Caki2 (cell line): ENCODE measurements around the gene DND1. TPM values are rescaled to one million over a fixed set of nuclear protein-coding genes. Genes with fewer than 3 reads are reported as not detected.
"Not testable (repeated sequence)": the region's sequence is repeated elsewhere in the genome, so short reads cannot be mapped to it uniquely, and the experiment has no call there.

ENCODE experiments used
- DNase-seq: peaks from one replicate; pipeline ENCODE4 v3.0.0-alpha.2; 2015; ENCODE audit warnings: low read depth
- in situ Hi-C: cut with HindIII; loops from 2 replicates; pipeline ENCODE4 v1.10.0; 2016; ENCODE audit warnings: low sequenced_read_pairs, low pct_unique_long_range_greater_than_20kb, mixed read lengths
- total RNA-seq: library from RNA; depleted of rRNA; stranded (reverse); fragments of >200 nt; shearing (Covaris generic); gene quantifications from 2 replicates; pipeline ENCODE4 v1.2.3, GENCODE V29; 2014; ENCODE audit warnings: low replicate concordance; rRNA removed

The DND1 gene
- total RNA-seq = not detected in 2 replicates

GRCh38 chr5:140673187-140673976, at the start of gene DND1:
TSS of gene DND1 (minus strand) at chr5:140673576. CDS start at chr5:140673542, 34 bp downstream.
- DNase-seq = no peak
- in situ Hi-C loops = no loop called here

GRCh38 chr5:140721395-140721794, 48.0 kb upstream of the DND1 start:
- DNase-seq, in situ Hi-C loops: not testable (repeated sequence)

- DNase-seq, in situ Hi-C loops: not testable (repeated sequence)
Measured at GRCh38 chr5:140720738-140721137, 47.4 kb upstream of the DND1 start.

GRCh38 chr5:140718266-140718592, 44.9 kb upstream of the DND1 start:
- DNase-seq = no peak

GRCh38 chr5:140716238-140716637, 42.9 kb upstream of the DND1 start:
- in situ Hi-C loops, DNase-seq: not testable (repeated sequence)

More at GRCh38 chr5:140718266-140718592, 44.9 kb upstream of the DND1 start:
- in situ Hi-C loops = no loop called here

GRCh38 chr5:140713562-140714094, 40.3 kb upstream of the DND1 start:
- DNase-seq = no peak
- in situ Hi-C loops = no loop called here

GRCh38 chr5:140711794-140712193, 38.4 kb upstream of the DND1 start:
- in situ Hi-C loops = no loop called here
- DNase-seq = no peak

- in situ Hi-C loops = no loop called here
- DNase-seq = peak; percentile 99
Measured at GRCh38 chr5:140710899-140711552, 37.6 kb upstream of the DND1 start.

- in situ Hi-C loops, DNase-seq: not testable (repeated sequence)
Measured at GRCh38 chr5:140708787-140709186, 35.4 kb upstream of the DND1 start.

- in situ Hi-C loops = no loop called here
- DNase-seq = no peak
Measured at GRCh38 chr5:140707812-140708211, 34.4 kb upstream of the DND1 start.

GRCh38 chr5:140700177-140701144, 27.1 kb upstream of the DND1 start, which contains the start of gene ZMAT2:
TSS of gene ZMAT2 (plus strand) at chr5:140700447. CDS start at chr5:140700461, 14 bp downstream.
- DNase-seq = peak; percentile 90
- in situ Hi-C loops = no loop called here

- no peak for DNase-seq
- in situ Hi-C loops = no loop called here
Measured at GRCh38 chr5:140696891-140697492, 23.6 kb upstream of the DND1 start.

GRCh38 chr5:140694276-140694675, 20.9 kb upstream of the DND1 start:
- in situ Hi-C loops = no loop called here
- no peak for DNase-seq

GRCh38 chr5:140690941-140691924, 17.9 kb upstream of the DND1 start, which contains the start of the genes HARS1 and HARS2:
TSS of gene HARS1 (minus strand) at chr5:140691370. CDS start at chr5:140691304, 66 bp downstream.
TSS of gene HARS2 (plus strand) at chr5:140691455. CDS start at chr5:140691649, 194 bp downstream.
- in situ Hi-C loops = no loop called here
- peak; percentile 96 for DNase-seq

GRCh38 chr5:140690376-140690932, 17.1 kb upstream of the DND1 start:
- in situ Hi-C loops = no loop called here
- DNase-seq = no peak

GRCh38 chr5:140678993-140679392, 5.6 kb upstream of the DND1 start:
- in situ Hi-C loops = no loop called here

More at GRCh38 chr5:140678993-140679392, 5.6 kb upstream of the DND1 start:
- no peak for DNase-seq
